Testis (tissue), 2 donors: ENCODE measurements around the gene CPN1.

Experiments
- CTCF ChIP-seq, 3 experiments: fragments of 450-650 bp in 2 of 3; fragments of 200-600 bp in 1 of 3; sonication (generic) in 1 of 3; IDR thresholded peaks; one replicate each; pipeline ENCODE4 v1.5.1; 2016 to 2019; ENCODE audit warnings: antibody characterized with exemption in 3 of 3, mild to moderate bottlenecking in 2 of 3, moderate library complexity in 1 of 3
- POLR2A ChIP-seq: fragments of 450-650 bp; IDR thresholded peaks from one replicate; pipeline ENCODE4 v1.6.1; 2017; ENCODE audit warnings: antibody characterized with exemption, mild to moderate bottlenecking, moderate library complexity

GRCh38 chr10:100067466-100067865 lies 14.2 kb downstream of the CPN1 start:
- TF ChIP-seq CTCF (IDR thresholded peaks at IDR 0.05): no peak
- no peak for TF ChIP-seq POLR2A
